HEK293T (cell line): ENCODE measurements around the gene SYT15.

Experiments used
- CTCF ChIA-PET: fragments of 350-600 bp; formaldehyde crosslinking; extraction: SDS; loops from one replicate; lab custom pipeline; 2021; ENCODE audit warnings: antibody characterized with exemption, inconsistent platforms; lab: Yijun Ruan, JAX
- POLR2A ChIA-PET: fragments of 350-600 bp; formaldehyde crosslinking; extraction: SDS; loops from one replicate; lab custom pipeline; 2020; ENCODE audit warnings: antibody characterized with exemption, inconsistent platforms; lab: Yijun Ruan, JAX
- DNase-seq: peaks from one replicate; pipeline ENCODE4 v3.0.0; 2012; ENCODE audit warnings: mixed read lengths; ENCODE audit errors: extremely low spot score
- ARNT ChIP-seq: fragments of 450-650 bp; IDR thresholded peaks from 2 replicates; pipeline ENCODE4 v1.6.1; 2017; ENCODE audit warnings: mild to moderate bottlenecking
- BHLHE40 ChIP-seq: fragments of 450-650 bp; IDR thresholded peaks from 2 replicates; pipeline ENCODE4 v1.6.1; 2016; ENCODE audit warnings: mild to moderate bottlenecking, moderate library complexity, borderline replicate concordance
- CTBP1 ChIP-seq: fragments of 450-650 bp; IDR thresholded peaks from 2 replicates; pipeline ENCODE4 v1.6.1; 2016; ENCODE audit warnings: borderline replicate concordance
- ELF4 ChIP-seq: fragments of 450-650 bp; IDR thresholded peaks from 2 replicates; pipeline ENCODE4 v1.6.1; 2017; ENCODE audit warnings: antibody characterized with exemption
- FOXA1 ChIP-seq: fragments of 450-650 bp; IDR thresholded peaks from 2 replicates; pipeline ENCODE4 v1.6.1; 2016; ENCODE audit warnings: mild to moderate bottlenecking
- FOXK2 ChIP-seq: fragments of 450-650 bp; IDR thresholded peaks from 2 replicates; pipeline ENCODE4 v1.6.1; 2016; ENCODE audit warnings: mild to moderate bottlenecking
- FOXM1 ChIP-seq: fragments of 450-650 bp; IDR thresholded peaks from 2 replicates; pipeline ENCODE4 v1.6.1; 2017; ENCODE audit warnings: mild to moderate bottlenecking, borderline replicate concordance
- HDGF ChIP-seq: fragments of 450-650 bp; IDR thresholded peaks from 2 replicates; pipeline ENCODE4 v1.6.1; 2017; ENCODE audit warnings: antibody characterized with exemption, borderline replicate concordance
- L3MBTL2 ChIP-seq: fragments of 450-650 bp; conservative IDR thresholded peaks from 2 replicates; pipeline ENCODE4 v1.6.1; 2016; ENCODE audit warnings: mild to moderate bottlenecking
- LEF1 ChIP-seq: fragments of 450-650 bp; IDR thresholded peaks from 2 replicates; pipeline ENCODE4 v1.6.1; 2017; ENCODE audit warnings: mild to moderate bottlenecking, borderline replicate concordance
- NFRKB ChIP-seq: fragments of 450-650 bp; IDR thresholded peaks from 2 replicates; pipeline ENCODE4 v1.6.1; 2016; ENCODE audit warnings: mild to moderate bottlenecking, moderate library complexity
- PKNOX1 ChIP-seq: fragments of 450-650 bp; IDR thresholded peaks from 2 replicates; pipeline ENCODE4 v1.6.1; 2016
- SP1 ChIP-seq: fragments of 450-650 bp; IDR thresholded peaks from 2 replicates; pipeline ENCODE4 v1.6.1; 2017
- SUZ12 ChIP-seq: fragments of 450-650 bp; IDR thresholded peaks from 2 replicates; pipeline ENCODE4 v1.6.1; 2016; ENCODE audit warnings: mild to moderate bottlenecking
- TARDBP ChIP-seq: fragments of 450-650 bp; IDR thresholded peaks from 2 replicates; pipeline ENCODE4 v1.6.1; 2016
- ZNF384 ChIP-seq: fragments of 450-650 bp; IDR thresholded peaks from 2 replicates; pipeline ENCODE4 v1.6.1; 2016

The SYT15 gene

GRCh38 chr10:46538155-46538554 is 40.8 kb upstream of the SYT15 start:
- POLR2A ChIA-PET, result no interaction called here
- no peak for TF ChIP-seq SUZ12
- no peak for TF ChIP-seq ELF4
- TF ChIP-seq L3MBTL2, result no peak
- TF ChIP-seq NFRKB, result no peak
- TF ChIP-seq ZNF384, result no peak
- TF ChIP-seq BHLHE40, result no peak
- TF ChIP-seq TARDBP, result no peak
- TF ChIP-seq CTBP1, result no peak
- TF ChIP-seq ARNT, result no peak
- TF ChIP-seq LEF1, result no peak
- CTCF ChIA-PET, result interaction anchor here (1.2 kb wide), 1 partner anchor 17 kb away, joined by 3 read pairs; no protein-coding TSS in a partner anchor
- no peak for DNase-seq

GRCh38 chr10:46538717-46539426 is 40.1 kb upstream of the SYT15 start:
- no peak for DNase-seq
- no peak for TF ChIP-seq PKNOX1
- TF ChIP-seq ZNF384, result no peak
- no peak for TF ChIP-seq HDGF
- no peak for TF ChIP-seq BHLHE40
- no peak for TF ChIP-seq FOXA1
- no peak for TF ChIP-seq FOXK2
- ChIA-PET POLR2A (no interaction called here), CTCF (interaction anchor here (1.2 kb wide), 1 partner anchor 17 kb away, joined by 3 read pairs; no protein-coding TSS in a partner anchor)

DNA sequence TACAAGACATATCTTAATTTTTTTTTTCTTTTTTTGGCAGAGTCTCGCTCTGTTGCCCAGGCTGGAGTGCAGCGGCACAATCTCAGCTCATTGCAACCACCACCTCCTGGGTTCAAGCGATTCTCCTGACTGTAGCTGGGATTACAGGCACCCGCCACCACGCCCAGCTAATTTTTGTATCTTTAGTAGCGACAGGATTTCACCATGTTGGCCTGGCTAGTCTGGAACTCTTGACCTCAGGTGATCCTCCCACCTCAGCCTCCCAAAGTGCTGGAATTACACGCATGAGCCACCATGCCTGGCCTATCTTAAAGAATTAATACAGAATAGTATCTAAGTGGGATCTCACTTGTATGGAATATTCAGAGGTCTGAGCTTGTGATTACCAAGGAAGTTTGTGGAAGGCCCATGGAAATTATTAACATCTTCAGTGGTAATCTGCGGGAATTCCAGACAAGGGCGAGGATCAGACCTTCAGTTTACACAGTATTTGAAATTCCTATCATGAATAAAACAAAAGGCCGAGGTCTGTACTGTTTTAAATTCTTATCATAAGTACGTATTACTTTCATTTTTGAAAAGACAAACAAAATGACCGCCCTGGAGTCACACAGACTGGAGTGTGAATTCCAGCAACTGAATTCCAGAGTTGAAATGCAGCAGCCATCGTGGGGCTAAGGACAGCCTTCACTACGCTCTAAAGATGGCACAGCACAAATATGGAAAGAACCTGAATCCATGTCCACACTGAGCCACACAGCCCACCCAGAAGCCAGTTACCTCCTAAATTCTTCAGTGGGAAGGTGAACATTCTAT is 39.1 kb upstream of the SYT15 start:
- ChIA-PET POLR2A (no interaction called here), CTCF (interaction anchor here (0.7 to 1.2 kb wide), 2 partner anchors 9 to 18 kb away, joined by 3 to 6 read pairs; no protein-coding TSS in a partner anchor)
- no peak for TF ChIP-seq ZNF384
- TF ChIP-seq CTBP1, result no peak
- TF ChIP-seq FOXM1, result no peak
- TF ChIP-seq FOXK2, result no peak
- TF ChIP-seq TARDBP, result no peak
- no peak for TF ChIP-seq ARNT
- no peak for TF ChIP-seq L3MBTL2
- no peak for TF ChIP-seq NFRKB
- TF ChIP-seq HDGF, result no peak
- TF ChIP-seq BHLHE40, result no peak
- TF ChIP-seq SUZ12, result no peak
- DNase-seq, result no peak

GRCh38 chr10:46540412-46541016 is 38.4 kb upstream of the SYT15 start:
- DNase-seq, result no peak
- ChIA-PET CTCF (interaction anchor here (0.7 kb wide), 1 partner anchor 10 kb away, joined by 6 read pairs; no protein-coding TSS in a partner anchor), POLR2A (no interaction called here)
- no peak for TF ChIP-seq PKNOX1
- TF ChIP-seq NFRKB, result no peak
- no peak for TF ChIP-seq SUZ12
- TF ChIP-seq ZNF384, result no peak
- TF ChIP-seq SP1, result no peak
- no peak for TF ChIP-seq FOXA1
- TF ChIP-seq LEF1, result no peak
- TF ChIP-seq FOXM1, result no peak
- no peak for TF ChIP-seq HDGF
- TF ChIP-seq TARDBP, result no peak
- no peak for TF ChIP-seq L3MBTL2
- TF ChIP-seq BHLHE40, result no peak
- no peak for TF ChIP-seq ELF4
- TF ChIP-seq CTBP1, result no peak
- no peak for TF ChIP-seq ARNT
- no peak for TF ChIP-seq FOXK2

GRCh38 chr10:46541017-46541661 is 37.8 kb upstream of the SYT15 start:
- ChIA-PET POLR2A (no interaction called here), CTCF (no interaction called here)
- TF ChIP-seq SP1 (no peak), SUZ12 (no peak), ZNF384 (no peak), LEF1 (no peak), BHLHE40 (no peak), FOXA1 (no peak)
- DNase-seq, result no peak
